ENCODE results near the gene PPP4C.

PPP4C gene

DNA sequence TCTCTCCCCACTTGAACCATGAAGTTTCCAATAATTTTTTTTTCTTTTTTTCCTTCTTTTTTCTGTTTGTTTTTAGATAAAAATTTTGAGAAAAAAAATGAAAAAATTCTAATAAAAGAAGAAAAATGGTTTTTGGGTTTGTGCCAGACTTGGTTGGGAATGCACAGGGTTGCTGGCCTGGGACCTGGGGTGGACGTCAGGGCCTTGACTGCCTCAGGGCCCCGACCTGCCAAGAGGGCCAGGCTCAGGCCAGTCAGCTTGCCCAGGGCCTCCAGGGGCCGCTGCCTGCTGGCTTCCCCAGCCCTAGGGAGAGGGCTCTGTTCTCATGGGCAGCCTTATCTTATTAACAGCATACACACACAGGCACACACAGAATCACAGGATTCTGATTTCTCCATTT lies 9.5 kb downstream of the PPP4C start:
- no peaks in the 10 kb centered on the region for H3K27me3 ChIP-seq (ENCODE audit: insufficient read depth, poor library complexity, severe bottlenecking)
- H3K4me3 ChIP-seq (replicated peaks; ENCODE audit: insufficient read depth, low read length): no peak overlapping the region
- DNase-seq (ENCODE audit: low read depth in 1 of 2, low spot score in 1 of 2): no peak
- TF ChIP-seq GABPA (IDR thresholded peaks at IDR 0.05; ENCODE audit: low read depth) (no peak), POLR2AphosphoS5 (IDR thresholded peaks at IDR 0.05; ENCODE audit: low read depth) (peak; percentile 11; the same call in 1 of the 2 replicates), CTCF (IDR thresholded peaks at IDR 0.05; ENCODE audit: insufficient read depth, low read length) (no peak)
- no peak overlapping the region for H3K27ac ChIP-seq (replicated peaks)

GRCh38 chr16:30085820-30086219 lies 10.0 kb downstream of the PPP4C start:
- no peak overlapping the region for H3K4me3 ChIP-seq (replicated peaks; ENCODE audit: insufficient read depth, low read length)
- no peaks in the 10 kb centered on the region for H3K27me3 ChIP-seq (ENCODE audit: insufficient read depth, poor library complexity, severe bottlenecking)
- no peak overlapping the region for H3K27ac ChIP-seq (replicated peaks)
- DNase-seq (ENCODE audit: low read depth in 1 of 2, low spot score in 1 of 2): no peak
- peak; percentile 13; the same call in 1 of the 2 replicates for TF ChIP-seq POLR2AphosphoS5 (IDR thresholded peaks at IDR 0.05; ENCODE audit: low read depth)
- TF ChIP-seq CTCF (IDR thresholded peaks at IDR 0.05; ENCODE audit: insufficient read depth, low read length): no peak

DNA sequence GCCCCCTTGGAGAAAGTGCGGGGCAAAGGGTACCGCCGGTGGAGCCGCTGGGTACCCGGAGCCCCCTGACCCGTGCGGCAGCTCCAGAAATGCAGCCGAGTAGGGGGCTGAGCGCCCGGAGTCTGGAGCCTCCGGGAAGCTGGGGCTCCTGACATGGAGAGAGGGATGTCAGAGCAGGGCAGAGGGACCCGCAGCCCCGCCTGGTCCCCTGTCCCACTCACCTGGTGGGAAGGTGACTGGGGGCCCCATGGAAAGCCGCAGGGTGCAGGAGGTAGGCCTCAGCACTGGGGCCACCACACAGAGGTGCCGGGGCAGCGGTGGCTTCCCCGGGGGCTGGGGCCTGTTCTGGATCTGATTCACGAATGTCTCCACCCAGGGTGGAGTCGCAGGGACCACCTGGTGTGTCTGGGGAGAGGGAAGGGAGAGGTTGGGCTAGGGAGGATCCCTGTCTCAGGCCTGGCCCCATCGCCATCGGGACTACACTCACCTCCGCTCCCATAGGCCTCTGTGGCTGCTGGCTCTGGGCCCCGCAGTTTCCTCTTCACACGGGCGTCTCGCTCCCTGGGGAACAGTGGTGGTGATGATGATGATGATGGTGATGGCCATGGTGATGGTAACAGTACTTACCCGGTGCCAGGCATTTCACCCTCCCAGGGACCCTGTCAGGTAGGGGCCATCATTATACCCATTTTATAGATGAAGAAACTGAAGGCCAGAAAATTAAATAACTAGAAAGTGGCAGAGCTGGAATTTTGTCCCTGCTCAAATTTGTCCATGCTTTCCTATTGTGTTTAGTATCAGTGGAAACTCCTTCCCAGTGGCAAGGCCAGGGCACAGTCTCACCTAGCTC lies 10.7 kb downstream of the PPP4C start:
- DNase-seq (ENCODE audit: low read depth in 1 of 2, low spot score in 1 of 2): no peak
- peak overlapping the region; percentile 22; the same call in 1 of the 2 replicates for H3K27ac ChIP-seq (replicated peaks)
- no peaks in the 10 kb centered on the region for H3K27me3 ChIP-seq (ENCODE audit: insufficient read depth, poor library complexity, severe bottlenecking)
- no peak for TF ChIP-seq POLR2AphosphoS5 (IDR thresholded peaks at IDR 0.05; ENCODE audit: low read depth)
- no peak for TF ChIP-seq CTCF (IDR thresholded peaks at IDR 0.05; ENCODE audit: insufficient read depth, low read length)
- no peak for TF ChIP-seq SPI1 (IDR thresholded peaks at IDR 0.05; ENCODE audit: borderline replicate concordance, low read depth)
- no peak for TF ChIP-seq GABPA (IDR thresholded peaks at IDR 0.05; ENCODE audit: low read depth)
- TF ChIP-seq, protein P1, sequence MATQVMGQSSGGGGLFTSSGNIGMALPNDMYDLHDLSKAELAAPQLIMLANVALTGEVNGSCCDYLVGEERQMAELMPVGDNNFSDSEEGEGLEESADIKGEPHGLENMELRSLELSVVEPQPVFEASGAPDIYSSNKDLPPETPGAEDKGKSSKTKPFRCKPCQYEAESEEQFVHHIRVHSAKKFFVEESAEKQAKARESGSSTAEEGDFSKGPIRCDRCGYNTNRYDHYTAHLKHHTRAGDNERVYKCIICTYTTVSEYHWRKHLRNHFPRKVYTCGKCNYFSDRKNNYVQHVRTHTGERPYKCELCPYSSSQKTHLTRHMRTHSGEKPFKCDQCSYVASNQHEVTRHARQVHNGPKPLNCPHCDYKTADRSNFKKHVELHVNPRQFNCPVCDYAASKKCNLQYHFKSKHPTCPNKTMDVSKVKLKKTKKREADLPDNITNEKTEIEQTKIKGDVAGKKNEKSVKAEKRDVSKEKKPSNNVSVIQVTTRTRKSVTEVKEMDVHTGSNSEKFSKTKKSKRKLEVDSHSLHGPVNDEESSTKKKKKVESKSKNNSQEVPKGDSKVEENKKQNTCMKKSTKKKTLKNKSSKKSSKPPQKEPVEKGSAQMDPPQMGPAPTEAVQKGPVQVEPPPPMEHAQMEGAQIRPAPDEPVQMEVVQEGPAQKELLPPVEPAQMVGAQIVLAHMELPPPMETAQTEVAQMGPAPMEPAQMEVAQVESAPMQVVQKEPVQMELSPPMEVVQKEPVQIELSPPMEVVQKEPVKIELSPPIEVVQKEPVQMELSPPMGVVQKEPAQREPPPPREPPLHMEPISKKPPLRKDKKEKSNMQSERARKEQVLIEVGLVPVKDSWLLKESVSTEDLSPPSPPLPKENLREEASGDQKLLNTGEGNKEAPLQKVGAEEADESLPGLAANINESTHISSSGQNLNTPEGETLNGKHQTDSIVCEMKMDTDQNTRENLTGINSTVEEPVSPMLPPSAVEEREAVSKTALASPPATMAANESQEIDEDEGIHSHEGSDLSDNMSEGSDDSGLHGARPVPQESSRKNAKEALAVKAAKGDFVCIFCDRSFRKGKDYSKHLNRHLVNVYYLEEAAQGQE (IDR thresholded peaks at IDR 0.05; ENCODE audit: insufficient replicate concordance, low read depth): no peak
- H3K4me3 ChIP-seq (replicated peaks; ENCODE audit: insufficient read depth, low read length): no peak overlapping the region

- H3K4me3 ChIP-seq (replicated peaks; ENCODE audit: insufficient read depth, low read length): no peak overlapping the region
- peak; percentile 75 to 88 for DNase-seq (ENCODE audit: low read depth in 1 of 2, low spot score in 1 of 2)
- peak overlapping the region; percentile 22; the same call in 1 of the 2 replicates for H3K27ac ChIP-seq (replicated peaks)
- no peaks in the 10 kb centered on the region for H3K27me3 ChIP-seq (ENCODE audit: insufficient read depth, poor library complexity, severe bottlenecking)
- TF ChIP-seq SPI1 (IDR thresholded peaks at IDR 0.05; ENCODE audit: borderline replicate concordance, low read depth) (peak; percentile 92), GABPA (IDR thresholded peaks at IDR 0.05; ENCODE audit: low read depth) (no peak), CTCF (IDR thresholded peaks at IDR 0.05; ENCODE audit: insufficient read depth, low read length) (no peak), POLR2AphosphoS5 (IDR thresholded peaks at IDR 0.05; ENCODE audit: low read depth) (peak; percentile 55)
- TF ChIP-seq, protein P1 (IDR thresholded peaks at IDR 0.05; ENCODE audit: insufficient replicate concordance, low read depth): no peak
These were observed 11.5 kb downstream of the PPP4C start for GRCh38 chr16:30087181-30087898.
